ENCODE data around the gene REC114.

GRCh38 chr15:73570355-73571032, 127.5 kb downstream of the REC114 start:
- TF ChIP-seq YY1 (IDR thresholded peaks at IDR 0.05; ENCODE audit: low read depth, low read length) (no peak), RAD21 (IDR thresholded peaks at IDR 0.05 in 1 of 2, conservative IDR thresholded peaks at IDR 0.05 in 1 of 2; ENCODE audit: low read depth in 2 of 2, low read length in 2 of 2) (no peak), RXRA (IDR thresholded peaks at IDR 0.05; ENCODE audit: insufficient read depth, low read depth, low read length) (no peak), ATF3 (IDR thresholded peaks at IDR 0.05; ENCODE audit: insufficient read depth, low read depth, low read length) (no peak)
